HG02588 (cell line): Measurements from ENCODE around the gene MICOS13.
A peak's percentile ranks its signal among the peaks of the same experiment; 100 is the strongest.
"Not testable (repeated sequence)": the region's sequence is repeated elsewhere in the genome, so short reads cannot be mapped to it uniquely, and the experiment has no call there.

Source experiments
- ATAC-seq: cut with Tn5 transposase; IDR thresholded peaks from one replicate; pipeline ENCODE4 v1.9.1; 2021; ENCODE audit warnings: mild to moderate bottlenecking, moderate library complexity; ENCODE audit not compliant: unreplicated experiment

MICOS13 gene

DNA sequence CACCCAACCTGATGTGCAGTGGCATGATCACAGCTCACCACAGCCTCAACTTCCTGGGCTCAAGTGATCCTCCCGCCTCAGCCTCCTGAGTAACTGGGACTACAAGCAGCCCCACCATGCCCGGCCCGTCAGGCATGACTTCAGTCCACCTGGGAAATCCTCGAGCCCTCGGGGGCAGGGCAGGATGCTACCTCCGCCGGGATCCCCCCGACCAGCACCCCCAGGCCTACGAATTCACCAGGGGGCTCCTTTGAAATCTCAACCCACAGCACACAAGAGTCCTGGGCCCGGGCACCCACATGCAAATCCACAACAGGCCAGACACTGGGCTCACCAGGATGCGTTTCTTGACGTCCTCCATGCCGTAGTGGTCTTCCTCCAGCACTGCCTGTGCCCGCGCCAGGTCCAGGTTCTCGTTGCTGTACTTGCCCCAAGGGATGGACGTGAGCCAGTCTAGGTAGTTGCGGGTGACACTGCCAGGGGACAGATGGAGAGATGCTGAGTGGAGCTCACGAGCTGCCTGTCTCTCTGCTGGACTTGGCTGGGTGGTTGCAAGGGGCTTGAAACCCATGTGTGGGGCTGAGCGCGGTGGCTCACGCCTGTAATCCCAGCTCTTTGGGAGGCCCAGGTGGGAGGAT, 20.3 kb upstream of the MICOS13 start:
- no peak for ATAC-seq

DNA sequence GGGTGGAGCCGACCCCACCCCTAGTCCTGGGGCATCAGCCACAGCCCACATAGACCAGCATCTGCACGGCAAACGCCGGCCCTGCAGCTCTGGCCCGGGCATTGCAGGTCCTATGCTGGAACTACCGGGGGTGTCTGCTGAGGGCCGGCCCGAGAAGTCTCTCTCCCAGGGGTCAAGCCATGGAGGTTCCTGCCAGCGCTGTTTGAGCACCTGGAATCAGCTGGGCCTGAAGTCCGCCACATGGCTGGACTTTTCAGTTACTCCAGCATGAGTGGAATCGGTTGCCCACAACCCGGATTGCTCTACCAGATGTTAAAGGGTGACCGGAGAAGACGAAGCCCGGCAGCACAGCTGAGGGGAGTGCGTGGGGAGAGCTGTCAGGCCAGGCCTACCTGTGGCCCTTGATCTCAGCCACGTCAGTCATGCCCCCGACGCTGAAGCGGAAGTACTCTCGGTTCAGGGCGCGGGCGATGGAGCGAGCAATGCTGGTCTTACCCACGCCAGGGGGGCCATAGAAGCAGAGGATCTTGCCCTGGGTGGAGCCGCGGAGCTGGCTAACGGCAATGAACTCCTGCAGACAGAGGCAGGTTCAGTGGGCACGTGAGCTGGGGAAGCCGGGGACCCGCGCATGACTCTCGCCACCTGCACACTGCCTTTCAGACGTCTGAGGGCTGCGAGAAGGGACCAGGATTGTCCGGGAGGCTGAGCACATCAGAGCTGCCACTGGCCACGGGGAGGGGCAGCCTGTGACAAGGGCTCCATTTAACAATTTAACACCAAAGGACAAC, 18.5 kb upstream of the MICOS13 start:
- ATAC-seq, result no peak

DNA sequence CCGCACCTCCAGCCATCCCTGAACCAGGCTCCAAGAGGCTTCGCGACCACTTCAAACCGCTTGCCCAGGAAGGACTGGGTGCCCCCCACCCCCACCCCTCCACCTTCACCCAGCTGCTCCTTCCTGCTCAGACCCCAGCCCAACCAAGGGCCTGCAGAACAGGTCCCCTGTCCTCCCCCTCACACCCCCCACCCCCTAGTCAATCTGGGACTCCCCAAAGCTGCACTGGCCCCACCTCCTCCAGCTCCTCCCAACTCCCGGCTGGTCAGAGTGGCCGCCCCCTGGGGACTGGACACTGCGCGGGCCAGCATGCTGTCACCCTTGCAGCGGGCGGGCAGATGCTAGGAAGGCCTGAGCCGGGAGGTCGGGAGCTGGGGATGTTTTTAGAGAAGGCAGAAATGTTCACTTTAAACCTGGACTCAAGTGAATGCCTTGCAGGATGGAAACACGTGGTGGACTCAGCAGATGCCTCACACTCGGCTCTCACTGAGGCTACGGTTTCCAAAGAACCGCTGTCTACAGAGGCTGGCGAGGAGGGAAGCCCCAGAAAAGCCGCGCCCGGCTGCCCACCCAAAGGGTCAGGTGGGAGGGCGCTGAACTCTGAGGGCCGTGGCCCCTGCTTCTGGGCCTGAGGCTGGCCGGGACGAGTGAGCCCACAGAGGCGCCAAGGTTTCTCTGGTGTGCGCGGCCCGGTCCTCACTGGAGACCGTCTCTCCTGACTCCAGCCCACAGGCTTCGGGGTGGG, 17.7 kb upstream of the MICOS13 start:
- ATAC-seq, result no peak

- no peak for ATAC-seq
Observed at GRCh38 chr19:5697022-5697889, 16.9 kb upstream of the MICOS13 start.

- ATAC-seq, result no peak
Observed at GRCh38 chr19:5696196-5697021, 16.1 kb upstream of the MICOS13 start.

GRCh38 chr19:5695649-5696195, 15.4 kb upstream of the MICOS13 start:
- ATAC-seq, result no peak

DNA sequence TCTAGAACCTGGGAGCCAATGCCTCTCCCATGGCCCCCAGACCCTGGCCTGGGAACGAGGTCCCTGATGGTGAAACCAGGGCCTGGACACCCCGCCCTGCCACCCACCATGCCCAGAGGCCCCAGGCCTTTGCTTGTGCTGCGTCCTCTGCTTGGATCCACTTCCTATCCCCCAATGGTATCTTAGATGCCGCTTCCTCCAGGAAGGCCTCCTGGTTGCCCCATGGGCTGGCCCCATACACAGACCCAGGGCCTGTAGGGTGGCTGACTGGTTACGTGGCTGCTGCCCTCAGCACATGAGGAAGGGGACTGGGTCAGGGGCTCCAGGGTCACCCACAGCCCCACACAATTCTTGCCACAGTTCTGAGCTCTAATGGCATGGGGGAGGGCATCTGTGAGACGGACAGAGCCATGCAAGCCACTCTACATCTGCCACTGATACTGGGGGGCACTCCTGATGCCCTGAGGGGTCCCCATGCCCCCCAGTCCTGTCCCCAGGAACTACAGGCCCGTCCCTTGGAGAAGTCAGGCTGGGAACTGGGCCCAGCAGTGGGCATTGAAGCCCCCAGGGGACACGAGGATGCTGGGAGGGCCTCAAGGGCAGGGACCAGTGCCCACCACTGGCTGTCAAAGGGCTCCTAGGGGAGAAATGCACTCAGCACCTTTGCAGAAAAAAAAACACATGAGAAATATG, 14.8 kb upstream of the MICOS13 start:
- no peak for ATAC-seq

- no peak for ATAC-seq
Observed at GRCh38 chr19:5694167-5694955, 14.0 kb upstream of the MICOS13 start.

- no peak for ATAC-seq
Observed at GRCh38 chr19:5693195-5694166, 13.2 kb upstream of the MICOS13 start.

- no peak for ATAC-seq
Observed at GRCh38 chr19:5692723-5693194, 12.4 kb upstream of the MICOS13 start.

GRCh38 chr19:5691822-5692722, 11.8 kb upstream of the MICOS13 start:
- no peak for ATAC-seq

GRCh38 chr19:5690955-5691821, 10.9 kb upstream of the MICOS13 start:
- ATAC-seq, result no peak

DNA sequence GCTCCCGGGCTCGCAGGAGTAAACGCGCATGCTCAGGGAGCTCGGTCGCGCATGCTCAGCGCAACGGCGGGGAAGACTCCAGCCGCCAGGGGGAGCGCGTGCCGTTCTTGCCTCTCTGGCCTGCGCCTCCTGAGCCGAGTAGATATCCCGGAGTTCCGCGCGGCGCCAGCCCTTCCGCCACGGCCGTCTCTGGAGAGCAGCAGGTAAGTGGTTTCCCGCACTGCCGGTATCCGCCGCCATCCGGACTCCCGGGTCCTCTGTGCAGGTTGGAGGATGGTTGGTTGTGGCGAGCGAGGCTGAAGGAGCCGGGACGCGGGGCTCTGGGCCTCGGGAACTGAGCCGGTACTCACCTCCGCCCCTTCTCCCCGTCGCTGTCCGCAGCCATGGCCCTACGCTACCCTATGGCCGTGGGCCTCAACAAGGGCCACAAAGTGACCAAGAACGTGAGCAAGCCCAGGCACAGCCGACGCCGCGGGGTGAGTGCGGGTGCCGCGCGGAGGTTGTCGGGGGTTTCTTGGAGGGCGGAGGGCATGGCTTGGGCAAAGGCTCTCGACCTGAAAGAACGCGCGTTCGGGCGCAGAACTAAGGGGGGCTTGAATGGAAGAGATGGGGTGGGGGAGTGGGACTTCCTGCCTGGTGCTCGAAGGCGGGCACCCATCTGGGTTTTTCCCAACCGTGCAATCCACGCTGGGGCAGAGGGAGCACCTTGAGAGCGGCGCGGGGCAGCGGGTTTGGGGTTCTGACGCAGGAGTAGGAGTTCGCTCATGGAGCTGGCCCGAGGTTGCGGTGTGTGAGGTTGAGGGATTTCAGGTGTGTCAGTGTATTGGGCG, 10.0 kb upstream of the MICOS13 start, which contains the start of gene RPL36:
RPL36 (plus strand) TSS at position 171 of the 830 bp plus-strand sequence; CDS start at position 384, 213 bp downstream.
- peak; percentile 44 for ATAC-seq

DNA sequence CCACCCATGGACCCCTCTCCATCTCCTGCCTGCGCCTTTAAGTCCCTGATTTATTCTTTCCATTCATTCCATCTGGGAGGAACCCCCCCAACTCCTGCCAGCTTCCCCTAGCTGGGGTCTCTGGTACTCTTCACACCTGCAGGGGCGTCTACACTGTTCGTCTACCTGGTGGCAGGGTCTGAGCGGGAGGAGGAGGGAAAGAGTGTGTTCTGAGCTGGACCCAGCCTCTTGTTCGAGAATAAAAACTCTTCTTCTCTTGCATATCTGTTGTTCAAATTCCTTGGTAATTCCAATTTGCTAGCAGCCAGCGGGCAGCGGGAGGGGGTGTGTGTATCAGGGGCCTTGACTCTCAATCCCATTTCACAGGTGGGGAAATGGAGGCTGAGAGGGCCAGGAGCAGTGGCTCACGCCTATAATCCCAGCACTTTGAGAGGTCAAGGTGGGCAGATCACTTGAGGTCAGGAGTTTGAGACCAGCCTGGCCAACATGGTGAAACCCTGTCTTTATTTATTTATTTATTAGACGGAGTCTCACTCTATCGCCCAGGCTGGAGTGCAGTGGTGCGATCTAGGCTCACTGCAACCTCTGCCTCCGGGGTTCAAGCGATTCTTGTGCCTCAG, 8.1 kb upstream of the MICOS13 start:
- not testable (repeated sequence) for ATAC-seq
